ENCODE results near the gene SLC9A9. TPM values are rescaled to one million over a fixed set of nuclear protein-coding genes. Genes with fewer than 3 reads are reported as not detected.

SLC9A9 gene
- total and polyA plus RNA-seq, 2 donors (not counting 1 experiment from before 2014, with no cell fraction given) = 14.3 to 74.0 TPM

DNA sequence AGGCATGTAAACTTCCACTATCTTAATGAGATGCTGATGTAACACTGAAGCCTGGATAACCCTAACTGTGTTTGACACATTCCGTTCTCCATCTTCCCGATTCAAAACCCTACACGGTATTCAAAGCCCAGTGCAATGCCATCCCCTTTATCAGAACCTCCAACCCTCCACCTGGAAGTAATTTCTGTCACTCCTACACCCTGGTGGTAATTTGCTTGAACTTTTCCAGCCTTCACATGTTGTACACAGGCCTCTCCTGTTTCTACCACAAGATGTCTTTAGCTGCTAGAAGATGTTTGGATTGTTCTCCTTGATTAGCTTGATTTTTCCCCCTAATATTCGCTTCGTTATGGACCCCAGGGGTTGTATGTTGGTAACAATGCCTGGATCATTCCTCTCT, 519.8 kb downstream of the SLC9A9 start:
- Histone ChIP-seq H4K20me1 (ENCODE audit: control insufficient read depth, extremely low read depth, insufficient read depth, low read length) (no peaks in the 10 kb centered on the region), H3K36me3 (ENCODE audit: control insufficient read depth, insufficient read depth, low read length) (no peaks in the 10 kb centered on the region), H2AFZ (ENCODE audit: low read length) (no peak overlapping the region), H3K4me2 (ENCODE audit: extremely low read depth, insufficient read depth, low read length) (no peak overlapping the region), H3K9me3 (ENCODE audit: control insufficient read depth, insufficient read depth, low read depth, low read length) (no peaks in the 10 kb centered on the region), H3K27me3 (ENCODE audit: control insufficient read depth, insufficient read depth, low read length) (no peaks in the 10 kb centered on the region), H3K27ac (ENCODE audit: insufficient read depth, low read length) (no peak overlapping the region), H3K79me2 (ENCODE audit: control insufficient read depth, insufficient read depth, low read length) (no peaks in the 10 kb centered on the region), H3K4me3 (replicated peaks in 1 of 4; ENCODE audit: control extremely low read depth in 1 of 4, insufficient read depth in 1 of 4, low read depth in 3 of 4, low read length in 4 of 4) (no peak overlapping the region), H3K4me1 (ENCODE audit: control insufficient read depth, extremely low read depth, insufficient read depth, low read length) (no peaks in the 10 kb centered on the region), H3K9ac (ENCODE audit: insufficient read depth, low read length) (no peak overlapping the region)
- TF ChIP-seq, protein P1, sequence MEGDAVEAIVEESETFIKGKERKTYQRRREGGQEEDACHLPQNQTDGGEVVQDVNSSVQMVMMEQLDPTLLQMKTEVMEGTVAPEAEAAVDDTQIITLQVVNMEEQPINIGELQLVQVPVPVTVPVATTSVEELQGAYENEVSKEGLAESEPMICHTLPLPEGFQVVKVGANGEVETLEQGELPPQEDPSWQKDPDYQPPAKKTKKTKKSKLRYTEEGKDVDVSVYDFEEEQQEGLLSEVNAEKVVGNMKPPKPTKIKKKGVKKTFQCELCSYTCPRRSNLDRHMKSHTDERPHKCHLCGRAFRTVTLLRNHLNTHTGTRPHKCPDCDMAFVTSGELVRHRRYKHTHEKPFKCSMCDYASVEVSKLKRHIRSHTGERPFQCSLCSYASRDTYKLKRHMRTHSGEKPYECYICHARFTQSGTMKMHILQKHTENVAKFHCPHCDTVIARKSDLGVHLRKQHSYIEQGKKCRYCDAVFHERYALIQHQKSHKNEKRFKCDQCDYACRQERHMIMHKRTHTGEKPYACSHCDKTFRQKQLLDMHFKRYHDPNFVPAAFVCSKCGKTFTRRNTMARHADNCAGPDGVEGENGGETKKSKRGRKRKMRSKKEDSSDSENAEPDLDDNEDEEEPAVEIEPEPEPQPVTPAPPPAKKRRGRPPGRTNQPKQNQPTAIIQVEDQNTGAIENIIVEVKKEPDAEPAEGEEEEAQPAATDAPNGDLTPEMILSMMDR (conservative IDR thresholded peaks at IDR 0.05 in 1 of 2, IDR thresholded peaks at IDR 0.05 in 1 of 2; ENCODE audit: low read depth in 1 of 2, low read length in 2 of 2) = peak in 1 of 2 donors; percentile 12
- TF ChIP-seq EZH2 (IDR thresholded peaks at IDR 0.05; ENCODE audit: low read length, missing control alignments) = no peak
- no peak for DNase-seq (ENCODE audit: low read depth in 2 of 2)

- Histone ChIP-seq H3K27me3 (ENCODE audit: control insufficient read depth, insufficient read depth, low read length) (no peaks in the 10 kb centered on the region), H3K4me3 (replicated peaks in 1 of 4; ENCODE audit: control extremely low read depth in 1 of 4, insufficient read depth in 1 of 4, low read depth in 3 of 4, low read length in 4 of 4) (no peak overlapping the region), H3K27ac (ENCODE audit: insufficient read depth, low read length) (no peak overlapping the region), H3K9me3 (ENCODE audit: control insufficient read depth, insufficient read depth, low read depth, low read length) (no peaks in the 10 kb centered on the region), H4K20me1 (ENCODE audit: control insufficient read depth, extremely low read depth, insufficient read depth, low read length) (no peaks in the 10 kb centered on the region), H2AFZ (ENCODE audit: low read length) (no peak overlapping the region), H3K4me2 (ENCODE audit: extremely low read depth, insufficient read depth, low read length) (no peak overlapping the region), H3K36me3 (ENCODE audit: control insufficient read depth, insufficient read depth, low read length) (no peaks in the 10 kb centered on the region), H3K79me2 (ENCODE audit: control insufficient read depth, insufficient read depth, low read length) (no peaks in the 10 kb centered on the region), H3K9ac (ENCODE audit: insufficient read depth, low read length) (no peak overlapping the region), H3K4me1 (ENCODE audit: control insufficient read depth, extremely low read depth, insufficient read depth, low read length) (no peaks in the 10 kb centered on the region)
- DNase-seq (ENCODE audit: low read depth in 2 of 2) = peak in 1 of 2 donors; percentile 15
- no peak for TF ChIP-seq EZH2 (IDR thresholded peaks at IDR 0.05; ENCODE audit: low read length, missing control alignments)
- TF ChIP-seq, protein P1 (conservative IDR thresholded peaks at IDR 0.05 in 1 of 2, IDR thresholded peaks at IDR 0.05 in 1 of 2; ENCODE audit: low read depth in 1 of 2, low read length in 2 of 2) = no peak
These were observed 521.1 kb downstream of the SLC9A9 start for GRCh38 chr3:143326983-143327778.

- Histone ChIP-seq H3K27ac (ENCODE audit: insufficient read depth, low read length) (no peak overlapping the region), H3K9me3 (ENCODE audit: control insufficient read depth, insufficient read depth, low read depth, low read length) (no peaks in the 10 kb centered on the region), H3K4me2 (ENCODE audit: extremely low read depth, insufficient read depth, low read length) (no peak overlapping the region), H2AFZ (ENCODE audit: low read length) (no peak overlapping the region), H3K9ac (ENCODE audit: insufficient read depth, low read length) (no peak overlapping the region), H3K36me3 (ENCODE audit: control insufficient read depth, insufficient read depth, low read length) (no peaks in the 10 kb centered on the region), H3K79me2 (ENCODE audit: control insufficient read depth, insufficient read depth, low read length) (no peaks in the 10 kb centered on the region), H3K27me3 (ENCODE audit: control insufficient read depth, insufficient read depth, low read length) (no peaks in the 10 kb centered on the region), H4K20me1 (ENCODE audit: control insufficient read depth, extremely low read depth, insufficient read depth, low read length) (no peaks in the 10 kb centered on the region), H3K4me1 (ENCODE audit: control insufficient read depth, extremely low read depth, insufficient read depth, low read length) (no peaks in the 10 kb centered on the region), H3K4me3 (replicated peaks in 1 of 4; ENCODE audit: control extremely low read depth in 1 of 4, insufficient read depth in 1 of 4, low read depth in 3 of 4, low read length in 4 of 4) (no peak overlapping the region)
- TF ChIP-seq EZH2 (IDR thresholded peaks at IDR 0.05; ENCODE audit: low read length, missing control alignments) = no peak
- TF ChIP-seq, protein P1 (conservative IDR thresholded peaks at IDR 0.05 in 1 of 2, IDR thresholded peaks at IDR 0.05 in 1 of 2; ENCODE audit: low read depth in 1 of 2, low read length in 2 of 2) = no peak
- DNase-seq (ENCODE audit: low read depth in 2 of 2) = no peak
These were observed 527.1 kb downstream of the SLC9A9 start for GRCh38 chr3:143321058-143321769.

All from fibroblast of lung (primary cell).